B cell (primary cell): ENCODE data around the gene CTRL. TPM values are rescaled to one million over a fixed set of nuclear protein-coding genes. Genes with fewer than 3 reads are reported as not detected.

Experiments used
- ATAC-seq: fragments of 200-7000 bp; cut with Tn5 transposase; one replicate; pipeline ENCODE4 v1.10.0; 2021; ENCODE audit warnings: low read depth, mild to moderate bottlenecking, moderate number of reproducible peaks, moderate library complexity
- CTCF ChIA-PET: fragments of 350-600 bp; sonication (Branson Sonifier 250); formaldehyde crosslinking; loops from one replicate; lab custom pipeline; 2021; ENCODE audit warnings: antibody characterized with exemption, inconsistent platforms; lab: Charles Lee
- POLR2A ChIA-PET: fragments of 350-600 bp; sonication (Branson Sonifier 250); formaldehyde crosslinking; loops from one replicate; lab custom pipeline; 2021; ENCODE audit warnings: antibody characterized with exemption; lab: Charles Lee
- DNase-seq: peaks from one replicate; pipeline ENCODE4 v3.0.0; 2013
- H2AFZ ChIP-seq: 2 replicates; pipeline ENCODE4 v1.6.1; 2012; ENCODE audit warnings: mild to moderate bottlenecking, low read depth, low read length; ENCODE audit not compliant: insufficient read depth, poor library complexity, severe bottlenecking
- H3K27ac ChIP-seq, 2 donors: 1 replicate in 1 of 2; 2 replicates in 1 of 2; pipeline ENCODE4 v1.5.1; 2012 to 2013; ENCODE audit warnings: low read length in 2 of 2, mild to moderate bottlenecking in 2 of 2, moderate library complexity in 1 of 2
- H3K27me3 ChIP-seq, 4 experiments: fragments of 200-600 bp in 1 of 4; sonication (generic) in 1 of 4; replicated peaks in 1 of 4; 1 replicate in 2 of 4; 2 replicates in 2 of 4; pipeline versions ENCODE4 v1.6.1 to v1.7.0; 2013 to 2016; ENCODE audit warnings: low read length in 3 of 4, mild to moderate bottlenecking in 2 of 4, mixed read lengths in 1 of 4, moderate library complexity in 1 of 4; ENCODE audit not compliant: insufficient read depth in 4 of 4, control insufficient read depth in 3 of 4; ENCODE audit errors: control extremely low read depth in 1 of 4
- H3K36me3 ChIP-seq, 2 experiments: replicated peaks in 1 of 2; 1 replicate in 1 of 2; 2 replicates in 1 of 2; pipeline versions ENCODE4 v1.6.1 to v1.7.1; 2013; ENCODE audit warnings: low read length in 1 of 2; ENCODE audit not compliant: insufficient read depth in 2 of 2, control insufficient read depth in 1 of 2; ENCODE audit errors: control extremely low read depth in 1 of 2, extremely low read depth in 1 of 2
- H3K4me1 ChIP-seq, 2 donors: fragments of 200-600 bp in 1 of 2; sonication (generic) in 1 of 2; 1 replicate in 1 of 2; 2 replicates in 1 of 2; pipeline versions ENCODE4 v1.5.1 to v1.6.1; 2013 to 2017; ENCODE audit warnings: low read length in 2 of 2; ENCODE audit not compliant: control insufficient read depth in 2 of 2, insufficient read depth in 2 of 2
- H3K4me2 ChIP-seq: replicated peaks from 2 replicates; pipeline ENCODE3; 2012; ENCODE audit warnings: mild to moderate bottlenecking, low read depth, low read length; ENCODE audit not compliant: poor library complexity, severe bottlenecking
- H3K4me3 ChIP-seq, 5 experiments: fragments of 200-600 bp in 1 of 5; sonication (generic) in 1 of 5; 1 replicate in 3 of 5; 2 replicates in 2 of 5; pipeline versions ENCODE4 v1.5.1 to v1.7.0; 2011 to 2016; ENCODE audit warnings: low read length in 4 of 5, mild to moderate bottlenecking in 4 of 5, low read depth in 2 of 5, control low read depth in 1 of 5, moderate library complexity in 1 of 5; ENCODE audit not compliant: insufficient read depth in 1 of 5; ENCODE audit errors: control extremely low read depth in 1 of 5, extremely low read depth in 1 of 5
- H3K79me2 ChIP-seq: fragments of 200-600 bp; sonication (generic); one replicate; pipeline ENCODE4 v1.6.0; 2016; ENCODE audit warnings: low read length; ENCODE audit not compliant: control insufficient read depth, insufficient read depth
- H3K9ac ChIP-seq: fragments of 200-600 bp; sonication (generic); 2 replicates; pipeline ENCODE4 v1.6.1; 2017; ENCODE audit warnings: mild to moderate bottlenecking, low read length, moderate library complexity
- H3K9me3 ChIP-seq, 3 donors: one replicate each; pipeline versions ENCODE4 v1.6.1 to v1.7.1; 2013; ENCODE audit warnings: low read length in 2 of 3; ENCODE audit not compliant: control insufficient read depth in 2 of 3, insufficient read depth in 1 of 3; ENCODE audit errors: control extremely low read depth in 1 of 3
- H4K20me1 ChIP-seq: 2 replicates; pipeline ENCODE4 v1.6.0; 2012; ENCODE audit warnings: mild to moderate bottlenecking, low read length; ENCODE audit not compliant: insufficient read depth, control insufficient read depth, poor library complexity, severe bottlenecking
- H3K27ac Mint-ChIP-seq: one replicate; pipeline ENCODE4 v1.8.0; 2021; ENCODE audit warnings: mixed read lengths
- H3K27me3 Mint-ChIP-seq: one replicate; pipeline ENCODE4 v1.8.0; 2021; ENCODE audit warnings: mixed read lengths
- H3K4me1 Mint-ChIP-seq: one replicate; pipeline ENCODE4 v1.8.0; 2021; ENCODE audit warnings: mixed read lengths
- H3K4me3 Mint-ChIP-seq: one replicate; pipeline ENCODE4 v1.8.0; 2021; ENCODE audit warnings: mixed read lengths
- H3K9me3 Mint-ChIP-seq: one replicate; pipeline ENCODE4 v1.8.0; 2022; ENCODE audit warnings: mixed read lengths; ENCODE audit not compliant: insufficient read depth
- CTCF ChIP-seq: fragments of 200-600 bp; IDR thresholded peaks from one replicate; pipeline ENCODE4 v1.8.0; 2022; ENCODE audit warnings: antibody characterized with exemption, mild to moderate bottlenecking
- EZH2 ChIP-seq: IDR thresholded peaks from 2 replicates; pipeline ENCODE4 v1.6.1; 2012; ENCODE audit warnings: borderline replicate concordance, low read depth, mild to moderate bottlenecking, moderate library complexity, low read length; ENCODE audit not compliant: insufficient read depth, poor library complexity, severe bottlenecking
- WGBS: methylation state at CpG from one replicate; pipeline ENCODE4 v1.1.5; 2013; ENCODE audit warnings: missing lambda C conversion rate; ENCODE audit not compliant: insufficient coverage; 5-methylcytosine and 5-hydroxymethylcytosine counted together
- intact Hi-C: fragments of 100-400 bp; cut with micrococcal nuclease; formaldehyde crosslinking; loops from one replicate; pipeline ENCODE4 v1.10.0; 2022
- polyA plus RNA-seq: library from polyadenylated mRNA; depleted of rRNA; stranded (reverse); fragments of >200 nt; gene quantifications from 2 replicates; pipeline ENCODE4 v1.2.3, GENCODE V29; 2012
- total RNA-seq, 2 donors: library from RNA; stranded (reverse); fragments of 120-200 nt in 1 of 2; gene quantifications; 1 replicate in 1 of 2; 2 replicates in 1 of 2; pipeline versions ENCODE4 v1.2.3 to v1.2.4, GENCODE V29; 2013 to 2022

Gene CTRL
- total and polyA plus RNA-seq, 2 donors (not counting 1 experiment from before 2014, with no cell fraction given), result 5.8 to 19.0 TPM

DNA sequence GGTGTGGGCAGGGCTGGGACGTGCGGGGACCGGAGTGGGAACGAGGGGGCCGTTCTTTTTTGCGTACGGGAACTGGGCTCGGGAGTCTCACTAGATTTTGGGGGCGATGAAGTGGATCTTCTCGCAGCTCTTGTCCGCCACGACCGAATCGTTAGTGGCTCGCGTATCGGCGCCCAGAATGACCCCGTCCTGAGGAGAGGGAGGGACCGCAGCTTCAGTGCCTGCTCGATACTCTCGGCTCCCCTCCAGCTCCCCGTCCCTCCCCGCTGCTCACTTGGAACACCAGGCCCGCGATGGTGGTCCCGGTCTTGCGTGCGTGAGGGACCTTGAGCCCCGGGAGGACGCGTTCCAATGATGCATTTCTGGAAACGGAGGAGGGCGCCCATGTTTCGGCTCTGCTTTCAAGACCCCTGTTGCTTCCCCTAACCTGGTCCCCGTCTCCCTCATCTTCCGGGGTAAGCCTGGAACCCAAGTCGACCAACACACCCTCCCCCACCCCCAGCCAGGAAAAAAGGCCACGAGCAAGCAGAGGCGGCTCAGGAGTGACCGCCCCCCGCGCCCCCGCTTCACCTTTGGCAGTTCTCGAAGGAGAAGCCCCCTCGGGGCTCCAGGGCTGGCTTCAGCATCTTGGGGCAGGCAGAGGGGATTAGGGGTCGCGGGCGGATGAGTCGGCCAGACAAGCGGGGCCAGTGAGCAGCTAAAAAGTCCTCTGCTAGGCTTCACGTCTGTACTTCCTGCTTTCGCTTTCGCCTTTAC lies 4.6 kb upstream of the CTRL start, which contains the start of gene PSMB10:
Gene PSMB10, minus strand, starts transcription at position 727 of the 756 bp plus-strand sequence. Its CDS starts 101 bp downstream, at position 626.
- H2AFZ ChIP-seq, result peak within 1 kb of the TSS; percentile 47
- H3K4me3 Mint-ChIP-seq, result peak within 1 kb of the TSS; percentile 100

More for the DNA sequence above, 4.6 kb upstream of the CTRL start, which contains the start of gene PSMB10:
- Histone ChIP-seq H3K4me3 (peak within 1 kb of the TSS; percentile 77 to 96 (median 93)), H4K20me1 (peaks cover 27% of the 10 kb centered on the region), H3K9me3 (no peaks in the 10 kb centered on the region), H3K79me2 (peaks cover 42% of the 10 kb centered on the region), H3K36me3 (peaks cover 7 to 33% of the 10 kb centered on the region in 2 experiments), H3K9ac (peak within 1 kb of the TSS; percentile 95), H3K4me2 (peak within 1 kb of the TSS; percentile 91), H3K27ac (peak within 1 kb of the TSS; percentile 67 to 85), H3K27me3 (no peaks in the 10 kb centered on the region), H3K4me1 (peaks cover 25 to 40% of the 10 kb centered on the region in 2 donors)
- intact Hi-C loops, result loop anchor here (1.0 to 5.0 kb wide), 6 partner anchors 43 to 444 kb away; partner anchors contain the start of genes CTCF, NFATC3, NUTF2 and PSKH1
- peak within 1 kb of the TSS; percentile 99 for H3K27ac Mint-ChIP-seq
- CTCF ChIA-PET, result interaction anchor here (0.7 to 6.4 kb wide), 22 partner anchors 8 to 455 kb away, joined by 3 to 29 read pairs (median 4); partner anchors contain the start of genes ATP6V0D1, CARMIL2, NRN1L and SLC12A4
- ATAC-seq (peak; percentile 4), DNase-seq (no peak)
- WGBS, result under 1% methylated on average over 54 of the region's 54 CpGs
- POLR2A ChIA-PET, result interaction anchor here (0.7 to 3.3 kb wide), 23 partner anchors 32 to 456 kb away, joined by 3 to 19 read pairs (median 3); partner anchors contain the start of genes ACD, ATP6V0D1, CTCF and DDX28
- no peaks in the 10 kb centered on the region for H3K27me3 Mint-ChIP-seq
- H3K4me1 Mint-ChIP-seq, result peaks cover 31% of the 10 kb centered on the region
- TF ChIP-seq CTCF (no peak), EZH2 (no peak)
- H3K9me3 Mint-ChIP-seq, result no peaks in the 10 kb centered on the region
